B cell (primary cell): ENCODE data around the gene ITGA3. TPM values are rescaled to one million over a fixed set of nuclear protein-coding genes. Genes with fewer than 3 reads are reported as not detected.

Source experiments
- ATAC-seq: fragments of 200-7000 bp; cut with Tn5 transposase; one replicate; pipeline ENCODE4 v1.10.0; 2021; ENCODE audit warnings: low read depth, mild to moderate bottlenecking, moderate number of reproducible peaks, moderate library complexity
- CTCF ChIA-PET: fragments of 350-600 bp; sonication (Branson Sonifier 250); formaldehyde crosslinking; loops from one replicate; lab custom pipeline; 2021; ENCODE audit warnings: antibody characterized with exemption, inconsistent platforms; lab: Charles Lee
- POLR2A ChIA-PET: fragments of 350-600 bp; sonication (Branson Sonifier 250); formaldehyde crosslinking; loops from one replicate; lab custom pipeline; 2021; ENCODE audit warnings: antibody characterized with exemption; lab: Charles Lee
- DNase-seq: peaks from one replicate; pipeline ENCODE4 v3.0.0; 2013
- H2AFZ ChIP-seq: 2 replicates; pipeline ENCODE4 v1.6.1; 2012; ENCODE audit warnings: mild to moderate bottlenecking, low read depth, low read length; ENCODE audit not compliant: insufficient read depth, poor library complexity, severe bottlenecking
- H3K27ac ChIP-seq, 2 donors: 1 replicate in 1 of 2; 2 replicates in 1 of 2; pipeline ENCODE4 v1.5.1; 2012 to 2013; ENCODE audit warnings: low read length in 2 of 2, mild to moderate bottlenecking in 2 of 2, moderate library complexity in 1 of 2
- H3K27me3 ChIP-seq, 4 experiments: fragments of 200-600 bp in 1 of 4; sonication (generic) in 1 of 4; replicated peaks in 1 of 4; 1 replicate in 2 of 4; 2 replicates in 2 of 4; pipeline versions ENCODE4 v1.6.1 to v1.7.0; 2013 to 2016; ENCODE audit warnings: low read length in 3 of 4, mild to moderate bottlenecking in 2 of 4, mixed read lengths in 1 of 4, moderate library complexity in 1 of 4; ENCODE audit not compliant: insufficient read depth in 4 of 4, control insufficient read depth in 3 of 4; ENCODE audit errors: control extremely low read depth in 1 of 4
- H3K36me3 ChIP-seq, 2 experiments: replicated peaks in 1 of 2; 1 replicate in 1 of 2; 2 replicates in 1 of 2; pipeline versions ENCODE4 v1.6.1 to v1.7.1; 2013; ENCODE audit warnings: low read length in 1 of 2; ENCODE audit not compliant: insufficient read depth in 2 of 2, control insufficient read depth in 1 of 2; ENCODE audit errors: control extremely low read depth in 1 of 2, extremely low read depth in 1 of 2
- H3K4me1 ChIP-seq, 2 donors: fragments of 200-600 bp in 1 of 2; sonication (generic) in 1 of 2; 1 replicate in 1 of 2; 2 replicates in 1 of 2; pipeline versions ENCODE4 v1.5.1 to v1.6.1; 2013 to 2017; ENCODE audit warnings: low read length in 2 of 2; ENCODE audit not compliant: control insufficient read depth in 2 of 2, insufficient read depth in 2 of 2
- H3K4me2 ChIP-seq: replicated peaks from 2 replicates; pipeline ENCODE3; 2012; ENCODE audit warnings: mild to moderate bottlenecking, low read depth, low read length; ENCODE audit not compliant: poor library complexity, severe bottlenecking
- H3K4me3 ChIP-seq, 5 experiments: fragments of 200-600 bp in 1 of 5; sonication (generic) in 1 of 5; 1 replicate in 3 of 5; 2 replicates in 2 of 5; pipeline versions ENCODE4 v1.5.1 to v1.7.0; 2011 to 2016; ENCODE audit warnings: low read length in 4 of 5, mild to moderate bottlenecking in 4 of 5, low read depth in 2 of 5, control low read depth in 1 of 5, moderate library complexity in 1 of 5; ENCODE audit not compliant: insufficient read depth in 1 of 5; ENCODE audit errors: control extremely low read depth in 1 of 5, extremely low read depth in 1 of 5
- H3K79me2 ChIP-seq: fragments of 200-600 bp; sonication (generic); one replicate; pipeline ENCODE4 v1.6.0; 2016; ENCODE audit warnings: low read length; ENCODE audit not compliant: control insufficient read depth, insufficient read depth
- H3K9ac ChIP-seq: fragments of 200-600 bp; sonication (generic); 2 replicates; pipeline ENCODE4 v1.6.1; 2017; ENCODE audit warnings: mild to moderate bottlenecking, low read length, moderate library complexity
- H3K9me3 ChIP-seq, 3 donors: one replicate each; pipeline versions ENCODE4 v1.6.1 to v1.7.1; 2013; ENCODE audit warnings: low read length in 2 of 3; ENCODE audit not compliant: control insufficient read depth in 2 of 3, insufficient read depth in 1 of 3; ENCODE audit errors: control extremely low read depth in 1 of 3
- H4K20me1 ChIP-seq: 2 replicates; pipeline ENCODE4 v1.6.0; 2012; ENCODE audit warnings: mild to moderate bottlenecking, low read length; ENCODE audit not compliant: insufficient read depth, control insufficient read depth, poor library complexity, severe bottlenecking
- H3K27ac Mint-ChIP-seq: one replicate; pipeline ENCODE4 v1.8.0; 2021; ENCODE audit warnings: mixed read lengths
- H3K27me3 Mint-ChIP-seq: one replicate; pipeline ENCODE4 v1.8.0; 2021; ENCODE audit warnings: mixed read lengths
- H3K4me1 Mint-ChIP-seq: one replicate; pipeline ENCODE4 v1.8.0; 2021; ENCODE audit warnings: mixed read lengths
- H3K4me3 Mint-ChIP-seq: one replicate; pipeline ENCODE4 v1.8.0; 2021; ENCODE audit warnings: mixed read lengths
- H3K9me3 Mint-ChIP-seq: one replicate; pipeline ENCODE4 v1.8.0; 2022; ENCODE audit warnings: mixed read lengths; ENCODE audit not compliant: insufficient read depth
- CTCF ChIP-seq: fragments of 200-600 bp; IDR thresholded peaks from one replicate; pipeline ENCODE4 v1.8.0; 2022; ENCODE audit warnings: antibody characterized with exemption, mild to moderate bottlenecking
- EZH2 ChIP-seq: IDR thresholded peaks from 2 replicates; pipeline ENCODE4 v1.6.1; 2012; ENCODE audit warnings: borderline replicate concordance, low read depth, mild to moderate bottlenecking, moderate library complexity, low read length; ENCODE audit not compliant: insufficient read depth, poor library complexity, severe bottlenecking
- WGBS: methylation state at CpG from one replicate; pipeline ENCODE4 v1.1.5; 2013; ENCODE audit warnings: missing lambda C conversion rate; ENCODE audit not compliant: insufficient coverage; 5-methylcytosine and 5-hydroxymethylcytosine counted together
- intact Hi-C: fragments of 100-400 bp; cut with micrococcal nuclease; formaldehyde crosslinking; loops from one replicate; pipeline ENCODE4 v1.10.0; 2022
- polyA plus RNA-seq: library from polyadenylated mRNA; depleted of rRNA; stranded (reverse); fragments of >200 nt; gene quantifications from 2 replicates; pipeline ENCODE4 v1.2.3, GENCODE V29; 2012
- total RNA-seq, 2 donors: library from RNA; stranded (reverse); fragments of 120-200 nt in 1 of 2; gene quantifications; 1 replicate in 1 of 2; 2 replicates in 1 of 2; pipeline versions ENCODE4 v1.2.3 to v1.2.4, GENCODE V29; 2013 to 2022

ITGA3 gene
- total and polyA plus RNA-seq, 2 donors (not counting 1 experiment from before 2014, with no cell fraction given) = 11.9 to 13.3 TPM

GRCh38 chr17:50048146-50048720 lies 7.7 kb upstream of the ITGA3 start:
- no peaks in the 10 kb centered on the region for H3K4me1 Mint-ChIP-seq
- H3K4me3 Mint-ChIP-seq = no peak overlapping the region
- no peaks in the 10 kb centered on the region for H4K20me1 ChIP-seq
- ChIA-PET POLR2A (no interaction called here), CTCF (interaction anchor here (0.5 kb wide), 1 partner anchor 250 kb away, joined by 3 read pairs; no protein-coding TSS in a partner anchor)
- H3K9me3 Mint-ChIP-seq = no peaks in the 10 kb centered on the region
- H3K4me1 ChIP-seq = no peaks in the 10 kb centered on the region
- no peak for DNase-seq
- H3K9ac ChIP-seq = no peak overlapping the region
- H3K27me3 ChIP-seq = peaks cover 0 to 28% (median 5%) of the 10 kb centered on the region in 4 experiments
- H3K27ac Mint-ChIP-seq = no peak overlapping the region
- no peak overlapping the region for H3K4me3 ChIP-seq
- WGBS = 94% methylated on average over 16 of the region's 17 CpGs
- H3K27ac ChIP-seq = no peak overlapping the region
- H3K4me2 ChIP-seq = no peak overlapping the region
- no peaks in the 10 kb centered on the region for H3K9me3 ChIP-seq
- TF ChIP-seq EZH2 (no peak), CTCF (no peak)
- peaks cover 37% of the 10 kb centered on the region for H3K27me3 Mint-ChIP-seq
- no peaks in the 10 kb centered on the region for H3K36me3 ChIP-seq
- no peak for ATAC-seq
- intact Hi-C loops = no loop called here
- no peak overlapping the region for H2AFZ ChIP-seq
- H3K79me2 ChIP-seq = no peaks in the 10 kb centered on the region

GRCh38 chr17:50048988-50049387 lies 6.9 kb upstream of the ITGA3 start:
- no peaks in the 10 kb centered on the region for H3K9me3 Mint-ChIP-seq
- no peak for TF ChIP-seq CTCF
- TF ChIP-seq EZH2 = no peak
- CTCF ChIA-PET = no interaction called here
- no peak overlapping the region for H3K4me3 Mint-ChIP-seq
- 91% methylated on average over 4 of the region's 4 CpGs for WGBS
- Histone ChIP-seq H4K20me1 (no peaks in the 10 kb centered on the region), H3K36me3 (no peaks in the 10 kb centered on the region), H3K4me3 (no peak overlapping the region), H3K4me1 (no peaks in the 10 kb centered on the region), H3K4me2 (no peak overlapping the region), H2AFZ (no peak overlapping the region), H3K79me2 (no peaks in the 10 kb centered on the region), H3K9me3 (no peaks in the 10 kb centered on the region), H3K27me3 (peaks cover 0 to 26% (median 5%) of the 10 kb centered on the region in 4 experiments), H3K27ac (no peak overlapping the region), H3K9ac (no peak overlapping the region)
- POLR2A ChIA-PET = no interaction called here
- no peak overlapping the region for H3K27ac Mint-ChIP-seq
- ATAC-seq = no peak
- no peaks in the 10 kb centered on the region for H3K4me1 Mint-ChIP-seq
- intact Hi-C loops = no loop called here
- DNase-seq = no peak
- H3K27me3 Mint-ChIP-seq = peaks cover 35% of the 10 kb centered on the region
